SH-SY5Y (cell line): ENCODE data around the gene TMEM260.

ENCODE experiments used
- GATA2 ChIP-seq: IDR thresholded peaks from 2 replicates; pipeline ENCODE4 v1.6.1; 2011; ENCODE audit warnings: mild to moderate bottlenecking, low read depth, low read length
- GATA3 ChIP-seq: IDR thresholded peaks from 2 replicates; pipeline ENCODE4 v1.6.1; 2011; ENCODE audit warnings: low read depth, mild to moderate bottlenecking, low read length, moderate library complexity

DNA sequence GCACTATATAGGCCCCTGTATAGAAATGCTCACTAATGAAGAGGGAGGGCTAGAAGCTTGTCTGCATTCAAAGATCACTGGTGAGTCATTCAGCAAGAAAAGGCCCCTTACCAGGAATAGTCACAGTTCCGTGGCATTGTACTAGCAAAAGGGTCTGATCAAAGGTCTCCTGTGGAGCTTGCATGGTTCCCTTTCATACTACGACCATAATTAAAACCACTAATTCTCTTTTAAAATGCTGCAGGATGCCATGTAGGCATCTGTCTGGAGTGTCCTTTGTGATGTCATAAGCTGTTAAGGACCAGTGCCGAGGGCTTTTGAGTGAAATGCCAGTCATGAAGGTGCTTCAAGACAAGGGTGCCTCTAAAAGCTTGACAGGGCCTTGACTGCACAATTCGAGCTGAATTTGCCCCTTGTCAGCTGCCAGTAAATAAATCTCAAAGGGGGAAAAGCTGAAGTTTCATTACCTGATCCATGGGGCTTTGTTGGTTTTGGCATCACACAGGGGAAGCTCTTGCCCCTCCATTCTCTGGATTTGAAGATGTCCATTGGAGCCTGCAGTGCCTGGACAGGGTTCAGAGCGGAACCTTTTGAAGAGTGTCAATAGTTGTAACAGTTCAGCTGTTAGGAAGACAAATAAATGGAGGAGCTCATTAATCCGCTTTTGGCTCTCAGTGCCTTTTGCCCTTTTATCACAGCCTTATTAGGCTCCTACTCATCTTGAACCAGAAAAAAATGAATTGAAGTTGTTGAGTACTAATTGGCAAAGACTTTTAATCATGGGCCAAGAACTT is 69.1 kb downstream of the TMEM260 start:
- TF ChIP-seq GATA2: no peak
- TF ChIP-seq GATA3: no peak
